Testis (tissue), 2 donors: ENCODE data around the gene SLC7A7.

ENCODE experiments used
- CTCF ChIP-seq, 3 experiments: fragments of 450-650 bp in 2 of 3; fragments of 200-600 bp in 1 of 3; sonication (generic) in 1 of 3; IDR thresholded peaks; one replicate each; pipeline ENCODE4 v1.5.1; 2016 to 2019; ENCODE audit warnings: antibody characterized with exemption in 3 of 3, mild to moderate bottlenecking in 2 of 3, moderate library complexity in 1 of 3
- POLR2A ChIP-seq: fragments of 450-650 bp; IDR thresholded peaks from one replicate; pipeline ENCODE4 v1.6.1; 2017; ENCODE audit warnings: antibody characterized with exemption, mild to moderate bottlenecking, moderate library complexity

DNA sequence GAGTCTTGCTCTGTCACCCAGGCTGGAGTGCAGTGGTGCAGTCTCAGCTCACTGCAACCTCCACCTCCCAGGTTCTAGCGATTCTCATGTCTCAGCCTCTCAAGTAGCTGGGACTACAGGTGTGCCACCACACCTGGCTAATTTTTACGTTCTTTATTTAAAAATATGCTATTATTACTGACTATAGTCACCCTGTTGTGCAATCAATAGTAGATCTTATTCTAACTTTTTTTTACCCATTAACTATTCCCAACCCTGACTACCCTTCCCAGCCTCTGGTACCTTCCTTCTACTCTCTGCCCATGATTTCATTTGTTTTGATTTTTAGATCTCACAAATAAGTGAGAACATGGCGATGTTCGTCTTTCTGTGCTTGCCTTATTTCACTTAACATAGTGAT lies 46.3 kb downstream of the SLC7A7 start:
- TF ChIP-seq CTCF (IDR thresholded peaks at IDR 0.05) (no peak), POLR2A (no peak)
